BJ (cell line): ENCODE data around the gene KCNG2. TPM values are rescaled to one million over a fixed set of nuclear protein-coding genes. Genes with fewer than 3 reads are reported as not detected.

Experiments
- CTCF ChIA-PET: fragments of 350-600 bp; formaldehyde crosslinking; extraction: SDS; loops from one replicate; lab custom pipeline; 2021; ENCODE audit warnings: antibody characterized with exemption, inconsistent platforms; lab: Yijun Ruan, JAX
- POLR2A ChIA-PET: fragments of 300-600 bp; sonication (Branson Sonifier 250); formaldehyde crosslinking; extraction: SDS; loops from one replicate; lab custom pipeline; 2021; ENCODE audit warnings: antibody characterized with exemption; lab: Charles Lee
- DNase-seq: peaks from one replicate; pipeline ENCODE4 v3.0.0-alpha.2; 2011; ENCODE audit warnings: low read depth
- H3K27me3 ChIP-seq: 2 replicates; pipeline ENCODE4 v1.6.0; 2011; ENCODE audit warnings: low read length; ENCODE audit not compliant: control insufficient read depth, insufficient read depth
- H3K36me3 ChIP-seq: 2 replicates; pipeline ENCODE4 v1.5.1; 2011; ENCODE audit warnings: low read length; ENCODE audit not compliant: control insufficient read depth, insufficient read depth
- H3K4me3 ChIP-seq: 2 replicates; pipeline ENCODE4 v1.5.1; 2011; ENCODE audit warnings: low read depth, mild to moderate bottlenecking, control low read depth, low read length
- polyA plus RNA-seq: library from polyadenylated mRNA; depleted of rRNA; stranded (reverse); fragments of >200 nt; gene quantifications from 2 replicates; pipeline ENCODE4 v1.2.3, GENCODE V29; 2011
- TF ChIP-seq, protein P1 (sequence below): IDR thresholded peaks from 2 replicates; pipeline ENCODE4 v1.5.1; 2011; ENCODE audit warnings: low read depth, mild to moderate bottlenecking, control low read depth, inconsistent platforms, low read length, moderate library complexity; ENCODE audit not compliant: insufficient read depth

Gene KCNG2
- polyA plus RNA-seq, 1 experiment = not detected

GRCh38 chr18:79828258-79828657 is 30.5 kb downstream of the KCNG2 start:
- no peak for DNase-seq
- Histone ChIP-seq H3K4me3 (no peak overlapping the region), H3K27me3 (no peaks in the 10 kb centered on the region), H3K36me3 (no peaks in the 10 kb centered on the region)
- TF ChIP-seq, protein P1, sequence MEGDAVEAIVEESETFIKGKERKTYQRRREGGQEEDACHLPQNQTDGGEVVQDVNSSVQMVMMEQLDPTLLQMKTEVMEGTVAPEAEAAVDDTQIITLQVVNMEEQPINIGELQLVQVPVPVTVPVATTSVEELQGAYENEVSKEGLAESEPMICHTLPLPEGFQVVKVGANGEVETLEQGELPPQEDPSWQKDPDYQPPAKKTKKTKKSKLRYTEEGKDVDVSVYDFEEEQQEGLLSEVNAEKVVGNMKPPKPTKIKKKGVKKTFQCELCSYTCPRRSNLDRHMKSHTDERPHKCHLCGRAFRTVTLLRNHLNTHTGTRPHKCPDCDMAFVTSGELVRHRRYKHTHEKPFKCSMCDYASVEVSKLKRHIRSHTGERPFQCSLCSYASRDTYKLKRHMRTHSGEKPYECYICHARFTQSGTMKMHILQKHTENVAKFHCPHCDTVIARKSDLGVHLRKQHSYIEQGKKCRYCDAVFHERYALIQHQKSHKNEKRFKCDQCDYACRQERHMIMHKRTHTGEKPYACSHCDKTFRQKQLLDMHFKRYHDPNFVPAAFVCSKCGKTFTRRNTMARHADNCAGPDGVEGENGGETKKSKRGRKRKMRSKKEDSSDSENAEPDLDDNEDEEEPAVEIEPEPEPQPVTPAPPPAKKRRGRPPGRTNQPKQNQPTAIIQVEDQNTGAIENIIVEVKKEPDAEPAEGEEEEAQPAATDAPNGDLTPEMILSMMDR = no peak
- ChIA-PET CTCF (no interaction called here), POLR2A (no interaction called here)

DNA sequence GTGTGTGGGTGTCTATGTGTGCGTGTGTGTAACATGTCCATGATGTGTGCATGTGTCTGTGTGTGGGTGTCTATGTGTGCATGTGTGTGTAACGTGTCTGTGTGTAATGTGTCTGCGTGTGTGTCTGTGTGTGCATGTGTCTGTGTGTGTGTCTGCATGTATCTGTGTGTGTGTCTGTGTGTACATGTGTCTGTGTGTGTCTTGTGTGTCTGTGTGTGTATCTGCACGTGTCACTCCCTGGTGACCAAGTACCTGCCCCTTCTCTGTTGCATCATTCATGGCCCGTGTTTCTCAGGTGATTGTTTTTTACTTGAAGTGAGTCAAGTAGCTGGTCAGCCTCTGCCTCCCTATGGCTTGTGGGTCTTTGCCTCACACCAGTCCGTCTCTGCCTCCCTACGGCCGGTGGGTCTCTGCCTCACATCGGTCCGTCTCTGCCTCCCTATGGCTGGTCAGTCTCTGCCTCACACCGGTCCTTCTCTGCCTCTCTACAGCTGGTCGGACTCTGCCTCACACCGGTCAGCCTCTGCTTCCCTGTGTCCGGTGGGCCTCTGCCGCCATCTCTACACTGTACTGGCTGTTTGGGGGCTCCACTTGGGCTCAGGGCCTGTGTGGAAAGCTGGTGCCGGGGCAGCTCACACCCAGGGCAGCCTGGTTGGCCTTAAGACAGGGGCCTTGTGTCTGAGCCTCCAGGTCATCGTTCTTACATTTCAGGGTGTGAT is 31.6 kb downstream of the KCNG2 start:
- ChIA-PET POLR2A (no interaction called here), CTCF (interaction anchor here (0.6 to 0.9 kb wide), 2 partner anchors 9 to 628 kb away, joined by 3 read pairs; no protein-coding TSS in a partner anchor)
- TF ChIP-seq, protein P1 = no peak
- Histone ChIP-seq H3K27me3 (peaks cover 3% of the 10 kb centered on the region), H3K36me3 (no peaks in the 10 kb centered on the region), H3K4me3 (no peak overlapping the region)
- no peak for DNase-seq

- DNase-seq = no peak
- POLR2A ChIA-PET = no interaction called here
- CTCF ChIA-PET = no interaction called here
- peaks cover 6% of the 10 kb centered on the region for H3K27me3 ChIP-seq
- no peak overlapping the region for H3K4me3 ChIP-seq
- H3K36me3 ChIP-seq = no peaks in the 10 kb centered on the region
- TF ChIP-seq, protein P1 = no peak
Observed at GRCh38 chr18:79832169-79832568, 34.4 kb downstream of the KCNG2 start.

DNA sequence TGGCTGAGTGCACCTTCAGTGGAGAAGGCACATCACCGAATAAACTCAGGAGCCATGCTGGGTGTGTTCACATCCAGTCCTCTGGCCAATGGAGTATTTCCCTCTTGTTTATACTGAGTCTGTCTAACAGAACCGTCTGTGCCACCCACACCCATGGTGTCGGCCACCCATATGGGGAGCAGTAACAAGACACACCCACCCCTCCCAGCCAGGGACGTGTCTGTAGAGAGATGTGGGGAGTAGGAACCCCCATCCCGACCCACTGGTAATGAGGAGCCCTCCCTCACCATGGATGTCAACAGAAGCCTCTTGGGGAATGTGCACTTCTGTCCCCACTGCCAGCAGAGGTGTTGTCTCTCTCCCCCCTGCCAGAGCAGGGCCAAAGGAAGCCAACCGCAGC is 37.1 kb downstream of the KCNG2 start:
- Histone ChIP-seq H3K4me3 (no peak overlapping the region), H3K27me3 (peaks cover 6% of the 10 kb centered on the region), H3K36me3 (no peaks in the 10 kb centered on the region)
- no peak for DNase-seq
- POLR2A ChIA-PET = no interaction called here
- CTCF ChIA-PET = no interaction called here
- TF ChIP-seq, protein P1 = no peak

- ChIA-PET CTCF (no interaction called here), POLR2A (no interaction called here)
- H3K27me3 ChIP-seq = no peaks in the 10 kb centered on the region
- TF ChIP-seq, protein P1 = no peak
- H3K36me3 ChIP-seq = no peaks in the 10 kb centered on the region
- no peak overlapping the region for H3K4me3 ChIP-seq
- no peak for DNase-seq
Observed at GRCh38 chr18:79841936-79842335, 44.2 kb downstream of the KCNG2 start.
